MM.1S (cell line): ENCODE results near the gene HOXC10.

Experiments used
- CTCF ChIP-seq: fragments of 300-600 bp; sonication (generic); IDR thresholded peaks from 2 replicates; pipeline ENCODE4 v1.5.1; 2016; ENCODE audit warnings: antibody characterized with exemption, low read length, mixed read lengths
- EZH2 ChIP-seq: fragments of 300-600 bp; sonication (generic); optimal IDR thresholded peaks from 2 replicates; pipeline ENCODE3; 2017; ENCODE audit warnings: low read depth, mild to moderate bottlenecking, antibody characterized with exemption, low read length, mixed read lengths
- EZH2phosphoT487 ChIP-seq: fragments of 300-600 bp; sonication (generic); IDR thresholded peaks from 2 replicates; pipeline ENCODE4 v1.6.1; 2018; ENCODE audit warnings: antibody characterized with exemption, low read length

GRCh38 chr12:54020591-54021405 is 35.9 kb downstream of the HOXC10 start:
- TF ChIP-seq CTCF = no peak
- no peak for TF ChIP-seq EZH2
- TF ChIP-seq EZH2phosphoT487 = no peak
